IPS-NIHi11 (cell line): ENCODE measurements around the gene NPDC1.
A peak's percentile ranks its signal among the peaks of the same experiment; 100 is the strongest.

Source experiments
- DNase-seq: peaks from one replicate; pipeline ENCODE4 v3.0.0; 2012; ENCODE audit warnings: mixed read lengths, low spot score

NPDC1 gene

GRCh38 chr9:136992819-136993369 is 53.1 kb downstream of the NPDC1 start:
- DNase-seq = no peak

- peak; percentile 99 for DNase-seq
Observed at GRCh38 chr9:136991993-136992818, 53.8 kb downstream of the NPDC1 start, which contains the start of gene PAXX. PAXX (plus strand) TSS chr9:136992422; CDS start chr9:136992444, 22 bp downstream.

GRCh38 chr9:136990242-136990911 is 55.6 kb downstream of the NPDC1 start:
- no peak for DNase-seq
